B cell (primary cell): ENCODE results near the gene TMPRSS7. TPM values are rescaled to one million over a fixed set of nuclear protein-coding genes. Genes with fewer than 3 reads are reported as not detected.

Source experiments
- ATAC-seq: fragments of 200-7000 bp; cut with Tn5 transposase; one replicate; pipeline ENCODE4 v1.10.0; 2021; ENCODE audit warnings: low read depth, mild to moderate bottlenecking, moderate number of reproducible peaks, moderate library complexity
- CTCF ChIA-PET: fragments of 350-600 bp; sonication (Branson Sonifier 250); formaldehyde crosslinking; loops from one replicate; lab custom pipeline; 2021; ENCODE audit warnings: antibody characterized with exemption, inconsistent platforms; lab: Charles Lee
- POLR2A ChIA-PET: fragments of 350-600 bp; sonication (Branson Sonifier 250); formaldehyde crosslinking; loops from one replicate; lab custom pipeline; 2021; ENCODE audit warnings: antibody characterized with exemption; lab: Charles Lee
- DNase-seq: peaks from one replicate; pipeline ENCODE4 v3.0.0; 2013
- H2AFZ ChIP-seq: 2 replicates; pipeline ENCODE4 v1.6.1; 2012; ENCODE audit warnings: mild to moderate bottlenecking, low read depth, low read length; ENCODE audit not compliant: insufficient read depth, poor library complexity, severe bottlenecking
- H3K27ac ChIP-seq, 2 donors: 1 replicate in 1 of 2; 2 replicates in 1 of 2; pipeline ENCODE4 v1.5.1; 2012 to 2013; ENCODE audit warnings: low read length in 2 of 2, mild to moderate bottlenecking in 2 of 2, moderate library complexity in 1 of 2
- H3K27me3 ChIP-seq, 4 experiments: fragments of 200-600 bp in 1 of 4; sonication (generic) in 1 of 4; replicated peaks in 1 of 4; 1 replicate in 2 of 4; 2 replicates in 2 of 4; pipeline versions ENCODE4 v1.6.1 to v1.7.0; 2013 to 2016; ENCODE audit warnings: low read length in 3 of 4, mild to moderate bottlenecking in 2 of 4, mixed read lengths in 1 of 4, moderate library complexity in 1 of 4; ENCODE audit not compliant: insufficient read depth in 4 of 4, control insufficient read depth in 3 of 4; ENCODE audit errors: control extremely low read depth in 1 of 4
- H3K36me3 ChIP-seq, 2 experiments: replicated peaks in 1 of 2; 1 replicate in 1 of 2; 2 replicates in 1 of 2; pipeline versions ENCODE4 v1.6.1 to v1.7.1; 2013; ENCODE audit warnings: low read length in 1 of 2; ENCODE audit not compliant: insufficient read depth in 2 of 2, control insufficient read depth in 1 of 2; ENCODE audit errors: control extremely low read depth in 1 of 2, extremely low read depth in 1 of 2
- H3K4me1 ChIP-seq, 2 donors: fragments of 200-600 bp in 1 of 2; sonication (generic) in 1 of 2; 1 replicate in 1 of 2; 2 replicates in 1 of 2; pipeline versions ENCODE4 v1.5.1 to v1.6.1; 2013 to 2017; ENCODE audit warnings: low read length in 2 of 2; ENCODE audit not compliant: control insufficient read depth in 2 of 2, insufficient read depth in 2 of 2
- H3K4me2 ChIP-seq: replicated peaks from 2 replicates; pipeline ENCODE3; 2012; ENCODE audit warnings: mild to moderate bottlenecking, low read depth, low read length; ENCODE audit not compliant: poor library complexity, severe bottlenecking
- H3K4me3 ChIP-seq, 5 experiments: fragments of 200-600 bp in 1 of 5; sonication (generic) in 1 of 5; 1 replicate in 3 of 5; 2 replicates in 2 of 5; pipeline versions ENCODE4 v1.5.1 to v1.7.0; 2011 to 2016; ENCODE audit warnings: low read length in 4 of 5, mild to moderate bottlenecking in 4 of 5, low read depth in 2 of 5, control low read depth in 1 of 5, moderate library complexity in 1 of 5; ENCODE audit not compliant: insufficient read depth in 1 of 5; ENCODE audit errors: control extremely low read depth in 1 of 5, extremely low read depth in 1 of 5
- H3K79me2 ChIP-seq: fragments of 200-600 bp; sonication (generic); one replicate; pipeline ENCODE4 v1.6.0; 2016; ENCODE audit warnings: low read length; ENCODE audit not compliant: control insufficient read depth, insufficient read depth
- H3K9ac ChIP-seq: fragments of 200-600 bp; sonication (generic); 2 replicates; pipeline ENCODE4 v1.6.1; 2017; ENCODE audit warnings: mild to moderate bottlenecking, low read length, moderate library complexity
- H3K9me3 ChIP-seq, 3 donors: one replicate each; pipeline versions ENCODE4 v1.6.1 to v1.7.1; 2013; ENCODE audit warnings: low read length in 2 of 3; ENCODE audit not compliant: control insufficient read depth in 2 of 3, insufficient read depth in 1 of 3; ENCODE audit errors: control extremely low read depth in 1 of 3
- H4K20me1 ChIP-seq: 2 replicates; pipeline ENCODE4 v1.6.0; 2012; ENCODE audit warnings: mild to moderate bottlenecking, low read length; ENCODE audit not compliant: insufficient read depth, control insufficient read depth, poor library complexity, severe bottlenecking
- H3K27ac Mint-ChIP-seq: one replicate; pipeline ENCODE4 v1.8.0; 2021; ENCODE audit warnings: mixed read lengths
- H3K27me3 Mint-ChIP-seq: one replicate; pipeline ENCODE4 v1.8.0; 2021; ENCODE audit warnings: mixed read lengths
- H3K4me1 Mint-ChIP-seq: one replicate; pipeline ENCODE4 v1.8.0; 2021; ENCODE audit warnings: mixed read lengths
- H3K4me3 Mint-ChIP-seq: one replicate; pipeline ENCODE4 v1.8.0; 2021; ENCODE audit warnings: mixed read lengths
- H3K9me3 Mint-ChIP-seq: one replicate; pipeline ENCODE4 v1.8.0; 2022; ENCODE audit warnings: mixed read lengths; ENCODE audit not compliant: insufficient read depth
- EZH2 ChIP-seq: IDR thresholded peaks from 2 replicates; pipeline ENCODE4 v1.6.1; 2012; ENCODE audit warnings: borderline replicate concordance, low read depth, mild to moderate bottlenecking, moderate library complexity, low read length; ENCODE audit not compliant: insufficient read depth, poor library complexity, severe bottlenecking
- WGBS: methylation state at CpG from one replicate; pipeline ENCODE4 v1.1.5; 2013; ENCODE audit warnings: missing lambda C conversion rate; ENCODE audit not compliant: insufficient coverage; 5-methylcytosine and 5-hydroxymethylcytosine counted together
- intact Hi-C: fragments of 100-400 bp; cut with micrococcal nuclease; formaldehyde crosslinking; loops from one replicate; pipeline ENCODE4 v1.10.0; 2022
- polyA plus RNA-seq: library from polyadenylated mRNA; depleted of rRNA; stranded (reverse); fragments of >200 nt; gene quantifications from 2 replicates; pipeline ENCODE4 v1.2.3, GENCODE V29; 2012
- total RNA-seq, 2 donors: library from RNA; stranded (reverse); fragments of 120-200 nt in 1 of 2; gene quantifications; 1 replicate in 1 of 2; 2 replicates in 1 of 2; pipeline versions ENCODE4 v1.2.3 to v1.2.4, GENCODE V29; 2013 to 2022
- TF ChIP-seq, protein P1 (sequence below): fragments of 200-600 bp; IDR thresholded peaks from one replicate; pipeline ENCODE4 v1.8.0; 2022; ENCODE audit warnings: antibody characterized with exemption, mild to moderate bottlenecking

Gene TMPRSS7
- total and polyA plus RNA-seq, 2 donors (not counting 1 experiment from before 2014, with no cell fraction given), result not detected

- TF ChIP-seq, protein P1, sequence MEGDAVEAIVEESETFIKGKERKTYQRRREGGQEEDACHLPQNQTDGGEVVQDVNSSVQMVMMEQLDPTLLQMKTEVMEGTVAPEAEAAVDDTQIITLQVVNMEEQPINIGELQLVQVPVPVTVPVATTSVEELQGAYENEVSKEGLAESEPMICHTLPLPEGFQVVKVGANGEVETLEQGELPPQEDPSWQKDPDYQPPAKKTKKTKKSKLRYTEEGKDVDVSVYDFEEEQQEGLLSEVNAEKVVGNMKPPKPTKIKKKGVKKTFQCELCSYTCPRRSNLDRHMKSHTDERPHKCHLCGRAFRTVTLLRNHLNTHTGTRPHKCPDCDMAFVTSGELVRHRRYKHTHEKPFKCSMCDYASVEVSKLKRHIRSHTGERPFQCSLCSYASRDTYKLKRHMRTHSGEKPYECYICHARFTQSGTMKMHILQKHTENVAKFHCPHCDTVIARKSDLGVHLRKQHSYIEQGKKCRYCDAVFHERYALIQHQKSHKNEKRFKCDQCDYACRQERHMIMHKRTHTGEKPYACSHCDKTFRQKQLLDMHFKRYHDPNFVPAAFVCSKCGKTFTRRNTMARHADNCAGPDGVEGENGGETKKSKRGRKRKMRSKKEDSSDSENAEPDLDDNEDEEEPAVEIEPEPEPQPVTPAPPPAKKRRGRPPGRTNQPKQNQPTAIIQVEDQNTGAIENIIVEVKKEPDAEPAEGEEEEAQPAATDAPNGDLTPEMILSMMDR, result no peak
- TF ChIP-seq EZH2, result no peak
- H3K27ac ChIP-seq, result no peak overlapping the region
- intact Hi-C loops, result no loop called here
- H4K20me1 ChIP-seq, result no peaks in the 10 kb centered on the region
- DNase-seq (no peak), ATAC-seq (no peak)
- H3K4me3 ChIP-seq, result no peak overlapping the region
- H3K9me3 Mint-ChIP-seq, result no peaks in the 10 kb centered on the region
- H3K27ac Mint-ChIP-seq, result no peak overlapping the region
- peaks cover 18% of the 10 kb centered on the region for H3K4me1 Mint-ChIP-seq
- no peak overlapping the region for H3K9ac ChIP-seq
- no peaks in the 10 kb centered on the region for H3K9me3 ChIP-seq
- no peak overlapping the region for H2AFZ ChIP-seq
- peaks cover 0 to 4% (median 0%) of the 10 kb centered on the region in 4 experiments for H3K27me3 ChIP-seq
- no peak overlapping the region for H3K4me3 Mint-ChIP-seq
- no peaks in the 10 kb centered on the region for H3K27me3 Mint-ChIP-seq
- WGBS, result 71% methylated on average over 1 of the region's 5 CpGs
- ChIA-PET CTCF (interaction anchor here (1.0 to 4.2 kb wide), 7 partner anchors 9 to 410 kb away, joined by 3 to 84 read pairs (median 50); partner anchors contain the start of genes CD200 and SLC9C1), POLR2A (no interaction called here)
- H3K79me2 ChIP-seq, result no peaks in the 10 kb centered on the region
- no peaks in the 10 kb centered on the region for H3K36me3 ChIP-seq
- H3K4me2 ChIP-seq, result no peak overlapping the region
- H3K4me1 ChIP-seq, result peaks cover 17 to 22% of the 10 kb centered on the region in 2 donors
These were observed 74.8 kb downstream of the TMPRSS7 start for GRCh38 chr3:112109322-112109721.

DNA sequence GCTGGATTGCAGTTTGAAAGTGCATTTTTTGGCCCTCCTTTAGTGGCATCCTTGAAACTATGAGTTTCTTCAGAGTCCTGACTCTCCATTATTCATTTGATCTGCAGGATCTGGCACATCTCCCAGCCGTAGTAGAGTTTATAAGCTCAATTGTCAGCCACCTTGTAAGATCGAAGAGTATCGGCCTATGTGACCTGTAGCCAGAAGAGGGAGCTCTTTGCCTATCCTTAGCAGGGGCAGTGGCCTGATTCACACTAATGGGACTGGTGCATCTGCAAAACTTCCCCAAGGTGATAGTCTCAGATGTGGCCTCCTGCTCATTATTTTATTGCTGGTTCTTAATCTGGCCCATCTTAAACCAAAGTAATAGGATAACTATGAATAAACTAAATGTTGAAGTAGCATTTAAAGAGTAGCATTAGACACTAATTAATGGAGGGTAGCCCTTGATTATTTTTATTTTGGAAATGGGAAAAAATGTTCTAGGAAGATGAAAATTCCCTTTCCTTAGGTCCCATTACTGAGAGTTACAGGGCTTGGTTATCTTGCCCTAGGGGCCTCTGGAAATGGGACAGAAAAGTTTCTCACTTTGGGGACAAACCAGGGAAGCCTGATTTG is 77.4 kb downstream of the TMPRSS7 start:
- Histone ChIP-seq H3K4me3 (no peak overlapping the region), H3K4me1 (peaks cover 42 to 47% of the 10 kb centered on the region in 2 donors), H3K4me2 (no peak overlapping the region), H3K27ac (no peak overlapping the region), H3K27me3 (no peaks in the 10 kb centered on the region), H2AFZ (peak overlapping the region; percentile 43), H3K9ac (no peak overlapping the region), H3K9me3 (no peaks in the 10 kb centered on the region), H4K20me1 (no peaks in the 10 kb centered on the region), H3K79me2 (no peaks in the 10 kb centered on the region), H3K36me3 (no peaks in the 10 kb centered on the region)
- WGBS, result 10% methylated on average over 3 of the region's 3 CpGs
- CTCF ChIA-PET, result interaction anchor here (0.5 to 4.2 kb wide), 78 partner anchors 10 to 1466 kb away, joined by 3 to 84 read pairs (median 4); partner anchors contain the start of genes ATG3, BTLA, CD200 and CD200R1
- H3K4me1 Mint-ChIP-seq, result peaks cover 41% of the 10 kb centered on the region
- H3K27me3 Mint-ChIP-seq, result no peaks in the 10 kb centered on the region
- DNase-seq (peak; percentile 88), ATAC-seq (peak; percentile 84)
- TF ChIP-seq, protein P1, result peak; percentile 92
- TF ChIP-seq EZH2, result no peak
- H3K9me3 Mint-ChIP-seq, result no peaks in the 10 kb centered on the region
- no peak overlapping the region for H3K4me3 Mint-ChIP-seq
- H3K27ac Mint-ChIP-seq, result no peak overlapping the region
- intact Hi-C loops, result loop anchor here (1.0 to 5.0 kb wide), 6 partner anchors 55 to 867 kb away; no protein-coding TSS in a partner anchor
- POLR2A ChIA-PET, result interaction anchor here (0.6 to 0.7 kb wide), 2 partner anchors 220 to 387 kb away, joined by 3 read pairs; no protein-coding TSS in a partner anchor
